Mesenchymal stem cell (in vitro differentiated cells and primary cell): ENCODE measurements around the gene CCDC9.
A peak's percentile ranks its signal among the peaks of the same experiment; 100 is the strongest.
"Not testable (repeated sequence)": the region's sequence is repeated elsewhere in the genome, so short reads cannot be mapped to it uniquely, and the experiment has no call there.

Source experiments
- DNase-seq: peaks from one replicate; pipeline ENCODE4 v3.0.0-alpha.2; 2013
- H2AFZ ChIP-seq: one replicate; pipeline ENCODE4 v1.6.1; 2013; ENCODE audit warnings: low read depth, mild to moderate bottlenecking, control low read depth, inconsistent platforms, low read length, moderate library complexity
- H2AK5ac ChIP-seq: 2 replicates; pipeline ENCODE4 v1.6.1; 2013; ENCODE audit warnings: low read length, moderate library complexity, mild to moderate bottlenecking, inconsistent platforms; ENCODE audit not compliant: severe bottlenecking
- H2BK120ac ChIP-seq: one replicate; pipeline ENCODE4 v1.6.1; 2013; ENCODE audit warnings: low read depth, mild to moderate bottlenecking, inconsistent platforms, low read length, moderate library complexity
- H2BK12ac ChIP-seq, 2 experiments: one replicate each; pipeline ENCODE4 v1.6.1; 2013; ENCODE audit warnings: inconsistent platforms in 2 of 2, low read length in 2 of 2, mild to moderate bottlenecking in 2 of 2, moderate library complexity in 2 of 2, control low read depth in 1 of 2
- H2BK15ac ChIP-seq: one replicate; pipeline ENCODE4 v1.6.1; 2013; ENCODE audit warnings: mild to moderate bottlenecking, low read depth, inconsistent platforms; ENCODE audit not compliant: poor library complexity, severe bottlenecking
- H2BK5ac ChIP-seq: 2 replicates; pipeline ENCODE4 v1.6.1; 2013; ENCODE audit warnings: low read depth, mild to moderate bottlenecking, low read length, control low read depth, inconsistent platforms; ENCODE audit not compliant: poor library complexity, severe bottlenecking
- H3K14ac ChIP-seq, 2 experiments: one replicate each; pipeline ENCODE4 v1.6.1; 2013; ENCODE audit warnings: inconsistent platforms in 2 of 2, low read length in 2 of 2, control low read depth in 1 of 2, mild to moderate bottlenecking in 1 of 2, moderate library complexity in 1 of 2
- H3K18ac ChIP-seq, 2 experiments: one replicate each; pipeline ENCODE4 v1.6.1; 2013; ENCODE audit warnings: inconsistent platforms in 2 of 2, low read length in 2 of 2, control low read depth in 1 of 2, low read depth in 1 of 2, mild to moderate bottlenecking in 1 of 2
- H3K23ac ChIP-seq, 2 experiments: one replicate each; pipeline ENCODE4 v1.6.1; 2013; ENCODE audit warnings: inconsistent platforms in 2 of 2, low read length in 2 of 2, mild to moderate bottlenecking in 2 of 2, moderate library complexity in 2 of 2, control low read depth in 1 of 2
- H3K27ac ChIP-seq: 2 replicates; pipeline ENCODE4 v1.5.1; 2013; ENCODE audit warnings: mild to moderate bottlenecking, moderate library complexity, low read length, control low read depth, inconsistent platforms; ENCODE audit not compliant: poor library complexity, severe bottlenecking
- H3K27me3 ChIP-seq, 2 experiments: 2 replicates each; pipeline versions ENCODE4 v1.6.1 to v1.7.0; 2013; ENCODE audit warnings: low read length in 2 of 2, mild to moderate bottlenecking in 2 of 2, moderate library complexity in 2 of 2, control low read depth in 1 of 2, inconsistent platforms in 1 of 2; ENCODE audit not compliant: control insufficient read depth in 1 of 2, insufficient read depth in 1 of 2
- H3K36me3 ChIP-seq, 2 experiments: 2 replicates each; pipeline versions ENCODE4 v1.6.1 to v1.7.0; 2013; ENCODE audit warnings: low read length in 2 of 2, control low read depth in 1 of 2, inconsistent platforms in 1 of 2, low read depth in 1 of 2, mild to moderate bottlenecking in 1 of 2; ENCODE audit not compliant: insufficient read depth in 2 of 2, control insufficient read depth in 1 of 2
- H3K4ac ChIP-seq, 2 experiments: one replicate each; pipeline ENCODE4 v1.6.1; 2013; ENCODE audit warnings: inconsistent platforms in 2 of 2, low read length in 2 of 2, mild to moderate bottlenecking in 2 of 2, moderate library complexity in 2 of 2, control low read depth in 1 of 2, low read depth in 1 of 2
- H3K4me1 ChIP-seq: 2 replicates; pipeline ENCODE4 v1.6.1; 2013; ENCODE audit warnings: low read depth, low read length, control low read depth; ENCODE audit not compliant: control insufficient read depth, insufficient read depth
- H3K4me2 ChIP-seq: 2 replicates; pipeline ENCODE4 v1.6.1; 2013; ENCODE audit warnings: low read length, mild to moderate bottlenecking, inconsistent platforms; ENCODE audit not compliant: poor library complexity, severe bottlenecking
- H3K4me3 ChIP-seq, 2 experiments: 2 replicates each; pipeline versions ENCODE4 v1.5.1 to v1.7.0; 2013; ENCODE audit warnings: low read length in 2 of 2, mild to moderate bottlenecking in 2 of 2, control low read depth in 1 of 2, low read depth in 1 of 2; ENCODE audit not compliant: insufficient read depth in 1 of 2
- H3K79me1 ChIP-seq: replicated peaks from 2 replicates; pipeline ENCODE4 v1.6.1; 2013; ENCODE audit warnings: mild to moderate bottlenecking, control low read depth, low read length, inconsistent platforms; ENCODE audit not compliant: poor library complexity, severe bottlenecking
- H3K9ac ChIP-seq: 2 replicates; pipeline ENCODE4 v1.7.0; 2013; ENCODE audit warnings: mild to moderate bottlenecking, low read length, moderate library complexity
- H3K9me3 ChIP-seq: 2 replicates; pipeline ENCODE4 v1.7.0; 2013; ENCODE audit warnings: mild to moderate bottlenecking, low read length; ENCODE audit not compliant: control insufficient read depth
- H4K8ac ChIP-seq: one replicate; pipeline ENCODE4 v1.6.1; 2013; ENCODE audit warnings: inconsistent platforms, mild to moderate bottlenecking, low read length, moderate library complexity
- H4K91ac ChIP-seq: one replicate; pipeline ENCODE4 v1.6.1; 2013; ENCODE audit warnings: mild to moderate bottlenecking, low read length, inconsistent platforms
- WGBS: methylation state at CpG from one replicate; pipeline ENCODE4 v1.1.7; 2013; ENCODE audit warnings: mixed read lengths; 5-methylcytosine and 5-hydroxymethylcytosine counted together

The CCDC9 gene

GRCh38 chr19:47243776-47244547 is 12.4 kb upstream of the CCDC9 start:
- peak overlapping the region; percentile 44 to 73 for H2BK12ac ChIP-seq
- peak overlapping the region; percentile 81 for H4K8ac ChIP-seq
- H2AFZ ChIP-seq, result no peak overlapping the region
- no peaks in the 10 kb centered on the region for H3K36me3 ChIP-seq
- H3K18ac ChIP-seq, result peak overlapping the region; percentile 5 to 87
- H3K23ac ChIP-seq, result no peak overlapping the region
- no peak overlapping the region for H2AK5ac ChIP-seq
- H3K79me1 ChIP-seq, result no peaks in the 10 kb centered on the region
- 4% methylated on average over 26 of the region's 46 CpGs for WGBS
- peak overlapping the region; percentile 40 for H3K27ac ChIP-seq
- H3K9me3 ChIP-seq, result no peaks in the 10 kb centered on the region
- peak overlapping the region; percentile 86 for H3K9ac ChIP-seq
- H2BK120ac ChIP-seq, result no peak overlapping the region
- no peak overlapping the region for H3K14ac ChIP-seq
- peak overlapping the region; percentile 22 to 77 for H3K4me3 ChIP-seq
- peak; percentile 98 for DNase-seq
- H4K91ac ChIP-seq, result peak overlapping the region; percentile 95
- H2BK5ac ChIP-seq, result no peak overlapping the region
- H3K4me1 ChIP-seq, result peaks cover 36% of the 10 kb centered on the region
- H2BK15ac ChIP-seq, result peak overlapping the region; percentile 75
- peak overlapping the region; percentile 37 for H3K4me2 ChIP-seq
- H3K27me3 ChIP-seq, result peaks cover 0 to 11% of the 10 kb centered on the region in 2 experiments
- peak overlapping the region in 1 of 2 experiments; percentile 3 for H3K4ac ChIP-seq

GRCh38 chr19:47247308-47247990 is 8.9 kb upstream of the CCDC9 start:
- no peak overlapping the region for H4K8ac ChIP-seq
- no peak overlapping the region for H3K27ac ChIP-seq
- peak; percentile 78 for DNase-seq
- WGBS, result 44% methylated on average over 22 of the region's 25 CpGs
- H2AK5ac ChIP-seq, result peak overlapping the region; percentile 92
- H3K9ac ChIP-seq, result peak overlapping the region; percentile 68
- no peaks in the 10 kb centered on the region for H3K27me3 ChIP-seq
- no peak overlapping the region for H3K4me3 ChIP-seq
- H2BK5ac ChIP-seq, result no peak overlapping the region
- H3K36me3 ChIP-seq, result no peaks in the 10 kb centered on the region
- peaks cover 15% of the 10 kb centered on the region for H3K4me1 ChIP-seq
- no peak overlapping the region for H2BK15ac ChIP-seq
- peak overlapping the region in 1 of 2 experiments; percentile 98 for H2BK12ac ChIP-seq
- H3K4ac ChIP-seq, result peak overlapping the region in 1 of 2 experiments; percentile 81
- no peak overlapping the region for H2AFZ ChIP-seq
- no peaks in the 10 kb centered on the region for H3K79me1 ChIP-seq
- H4K91ac ChIP-seq, result peak overlapping the region; percentile 83
- no peaks in the 10 kb centered on the region for H3K9me3 ChIP-seq
- H3K23ac ChIP-seq, result no peak overlapping the region
- peak overlapping the region in 1 of 2 experiments; percentile 74 for H3K18ac ChIP-seq
- no peak overlapping the region for H3K14ac ChIP-seq
- no peak overlapping the region for H3K4me2 ChIP-seq
- no peak overlapping the region for H2BK120ac ChIP-seq

- H2AFZ ChIP-seq, DNase-seq, H4K8ac ChIP-seq, H3K4ac ChIP-seq, H3K9me3 ChIP-seq, H3K23ac ChIP-seq, H3K27me3 ChIP-seq, H3K18ac ChIP-seq, H4K91ac ChIP-seq, H3K79me1 ChIP-seq, H3K36me3 ChIP-seq, H2BK12ac ChIP-seq, H3K14ac ChIP-seq, H2BK15ac ChIP-seq, H3K4me3 ChIP-seq, H2BK120ac ChIP-seq: not testable (repeated sequence)
- Histone ChIP-seq H3K27ac (peak overlapping the region; percentile 98), H3K4me1 (peaks cover 23% of the 10 kb centered on the region), H3K9ac (peak overlapping the region; percentile 49), H3K4me2 (peak overlapping the region; percentile 33), H2BK5ac (peak overlapping the region; percentile 88), H2AK5ac (peak overlapping the region; percentile 99)
- WGBS, result 82% methylated on average over 4 of the region's 8 CpGs
These were observed 3.3 kb upstream of the CCDC9 start for GRCh38 chr19:47253016-47253415.

- H2BK5ac ChIP-seq, result no peak overlapping the region
- H3K27ac ChIP-seq, result peak overlapping the region; percentile 98
- H4K91ac ChIP-seq, result no peak overlapping the region
- no peak overlapping the region for H3K4me3 ChIP-seq
- peaks cover 1 to 2% of the 10 kb centered on the region in 2 experiments for H3K36me3 ChIP-seq
- H3K4me1 ChIP-seq, result peaks cover 28% of the 10 kb centered on the region
- H3K23ac ChIP-seq, result no peak overlapping the region
- no peak overlapping the region for H2BK15ac ChIP-seq
- peaks cover 1% of the 10 kb centered on the region for H3K79me1 ChIP-seq
- H3K27me3 ChIP-seq, result no peaks in the 10 kb centered on the region
- H2AK5ac ChIP-seq, result no peak overlapping the region
- no peak overlapping the region for H2BK12ac ChIP-seq
- peak; percentile 77 for DNase-seq
- no peak overlapping the region for H3K14ac ChIP-seq
- WGBS, result 42% methylated on average over 3 of the region's 3 CpGs
- H3K18ac ChIP-seq, result no peak overlapping the region
- no peak overlapping the region for H3K4me2 ChIP-seq
- H4K8ac ChIP-seq, result no peak overlapping the region
- H2BK120ac ChIP-seq, result no peak overlapping the region
- H2AFZ ChIP-seq, result no peak overlapping the region
- H3K9ac ChIP-seq, result peak overlapping the region; percentile 49
- no peaks in the 10 kb centered on the region for H3K9me3 ChIP-seq
- H3K4ac ChIP-seq, result no peak overlapping the region
These were observed 2.9 kb upstream of the CCDC9 start for GRCh38 chr19:47253467-47253881.
